ENCODE results near the gene CBLB. TPM values are rescaled to one million over a fixed set of nuclear protein-coding genes. Genes with fewer than 3 reads are reported as not detected.

CBLB gene
- total RNA-seq, 1 experiment from 2014 or later: 34.3 TPM

- Histone ChIP-seq H3K4me3 (ENCODE audit: low read depth, low read length) (no peak overlapping the region), H3K4me1 (peaks cover 10% of the 10 kb centered on the region), H3K27me3 (replicated peaks; ENCODE audit: control insufficient read depth, insufficient read depth, low read length) (no peaks in the 10 kb centered on the region), H3K36me3 (ENCODE audit: control insufficient read depth, insufficient read depth, low read length) (no peaks in the 10 kb centered on the region; the same call in 1 of the 2 replicates), H3K9me3 (no peaks in the 10 kb centered on the region)
- ChIA-PET CTCF (no interaction called here), POLR2A (no interaction called here)
- intact Hi-C loops (cut with micrococcal nuclease; ENCODE audit: unreplicated experiment): loop anchor here (5.0 to 10.0 kb wide), 2 partner anchors 178 to 260 kb away; no protein-coding TSS in a partner anchor
- no peak for DNase-seq
- BruUV-seq (replicated peaks): no TSS peak
- no peak overlapping the region for H3K4me3 Mint-ChIP-seq (ENCODE audit: unreplicated experiment)
- no peaks in the 10 kb centered on the region for H3K4me1 Mint-ChIP-seq (ENCODE audit: low read depth, unreplicated experiment)
- no peaks in the 10 kb centered on the region for H3K9me3 Mint-ChIP-seq (ENCODE audit: unreplicated experiment)
- TF ChIP-seq CTCF (IDR thresholded peaks at IDR 0.05; ENCODE audit: insufficient read depth in 1 of 2, low read depth in 1 of 2, low read length in 1 of 2, severe bottlenecking in 1 of 2, unreplicated experiment in 1 of 2): no peak
- no peak overlapping the region for H3K27ac Mint-ChIP-seq (ENCODE audit: unreplicated experiment)
- H3K36me3 Mint-ChIP-seq (ENCODE audit: insufficient read depth, unreplicated experiment): peaks cover 16% of the 10 kb centered on the region
- H3K27me3 Mint-ChIP-seq (ENCODE audit: insufficient read depth, unreplicated experiment): no peaks in the 10 kb centered on the region
Observed at GRCh38 chr3:105865016-105865623, 3.7 kb downstream of the CBLB start.

- Histone ChIP-seq H3K36me3 (ENCODE audit: control insufficient read depth, insufficient read depth, low read length) (no peaks in the 10 kb centered on the region; the same call in 1 of the 2 replicates), H3K9me3 (no peaks in the 10 kb centered on the region), H3K4me3 (ENCODE audit: low read depth, low read length) (no peak overlapping the region), H3K4me1 (peaks cover 10% of the 10 kb centered on the region), H3K27me3 (replicated peaks; ENCODE audit: control insufficient read depth, insufficient read depth, low read length) (no peaks in the 10 kb centered on the region)
- no peaks in the 10 kb centered on the region for H3K9me3 Mint-ChIP-seq (ENCODE audit: unreplicated experiment)
- POLR2A ChIA-PET: no interaction called here
- BruUV-seq (replicated peaks): no TSS peak
- no peak for TF ChIP-seq CTCF (IDR thresholded peaks at IDR 0.05; ENCODE audit: insufficient read depth in 1 of 2, low read depth in 1 of 2, low read length in 1 of 2, severe bottlenecking in 1 of 2, unreplicated experiment in 1 of 2)
- H3K4me1 Mint-ChIP-seq (ENCODE audit: low read depth, unreplicated experiment): no peaks in the 10 kb centered on the region
- CTCF ChIA-PET: no interaction called here
- peaks cover 15% of the 10 kb centered on the region for H3K36me3 Mint-ChIP-seq (ENCODE audit: insufficient read depth, unreplicated experiment)
- no peak overlapping the region for H3K27ac Mint-ChIP-seq (ENCODE audit: unreplicated experiment)
- DNase-seq: no peak
- intact Hi-C loops (cut with micrococcal nuclease; ENCODE audit: unreplicated experiment): loop anchor here (10.0 kb wide), 1 partner anchor 261 kb away; no protein-coding TSS in a partner anchor
- H3K27me3 Mint-ChIP-seq (ENCODE audit: insufficient read depth, unreplicated experiment): no peaks in the 10 kb centered on the region
- no peak overlapping the region for H3K4me3 Mint-ChIP-seq (ENCODE audit: unreplicated experiment)
Observed at GRCh38 chr3:105864212-105864611, 4.6 kb downstream of the CBLB start.

- Histone ChIP-seq H3K27me3 (replicated peaks; ENCODE audit: control insufficient read depth, insufficient read depth, low read length) (no peaks in the 10 kb centered on the region), H3K4me3 (ENCODE audit: low read depth, low read length) (no peak overlapping the region), H3K36me3 (ENCODE audit: control insufficient read depth, insufficient read depth, low read length) (no peaks in the 10 kb centered on the region; the same call in 1 of the 2 replicates), H3K4me1 (peaks cover 10% of the 10 kb centered on the region), H3K9me3 (no peaks in the 10 kb centered on the region)
- POLR2A ChIA-PET: no interaction called here
- H3K4me3 Mint-ChIP-seq (ENCODE audit: unreplicated experiment): no peak overlapping the region
- no peak for TF ChIP-seq CTCF (IDR thresholded peaks at IDR 0.05; ENCODE audit: insufficient read depth in 1 of 2, low read depth in 1 of 2, low read length in 1 of 2, severe bottlenecking in 1 of 2, unreplicated experiment in 1 of 2)
- no TSS peak for BruUV-seq (replicated peaks)
- H3K9me3 Mint-ChIP-seq (ENCODE audit: unreplicated experiment): no peaks in the 10 kb centered on the region
- no peak overlapping the region for H3K27ac Mint-ChIP-seq (ENCODE audit: unreplicated experiment)
- H3K36me3 Mint-ChIP-seq (ENCODE audit: insufficient read depth, unreplicated experiment): peaks cover 9% of the 10 kb centered on the region
- CTCF ChIA-PET: no interaction called here
- intact Hi-C loops (cut with micrococcal nuclease; ENCODE audit: unreplicated experiment): loop anchor here (10.0 kb wide), 1 partner anchor 261 kb away; no protein-coding TSS in a partner anchor
- DNase-seq: no peak
- no peaks in the 10 kb centered on the region for H3K27me3 Mint-ChIP-seq (ENCODE audit: insufficient read depth, unreplicated experiment)
- no peaks in the 10 kb centered on the region for H3K4me1 Mint-ChIP-seq (ENCODE audit: low read depth, unreplicated experiment)
Observed at GRCh38 chr3:105863608-105864007, 5.2 kb downstream of the CBLB start.

Measured in Caco-2 (cell line).